Right atrium auricular region (tissue), 2 donors: ENCODE results near the gene PAIP2. TPM values are rescaled to one million over a fixed set of nuclear protein-coding genes. Genes with fewer than 3 reads are reported as not detected.

Source experiments
- DNase-seq: peaks from one replicate; pipeline ENCODE4 v3.0.0-alpha.2; 2019; ENCODE audit warnings: low spot score
- H3K27ac ChIP-seq, 2 donors: fragments of 200-600 bp; sonication (generic); 1 replicate in 1 of 2; 2 replicates in 1 of 2; pipeline ENCODE4 v1.5.1; 2016 to 2019
- H3K27me3 ChIP-seq, 2 donors: fragments of 200-600 bp; sonication (generic); one replicate each; pipeline versions ENCODE4 v1.5.1 to v1.6.0; 2017 to 2019
- H3K36me3 ChIP-seq: fragments of 200-600 bp; sonication (generic); one replicate; pipeline ENCODE4 v1.5.1; 2016
- H3K4me1 ChIP-seq, 2 donors: fragments of 200-600 bp; sonication (generic); one replicate each; pipeline versions ENCODE4 v1.5.1 to v1.6.0; 2017 to 2019
- H3K4me3 ChIP-seq, 2 donors: fragments of 200-600 bp; sonication (generic); 1 replicate in 1 of 2; 2 replicates in 1 of 2; pipeline ENCODE4 v1.5.1; 2017 to 2019; ENCODE audit warnings: mild to moderate bottlenecking in 1 of 2, moderate library complexity in 1 of 2
- H3K9me3 ChIP-seq, 2 donors: fragments of 200-600 bp; sonication (generic); one replicate each; pipeline ENCODE4 v1.5.1; 2019
- total RNA-seq, 2 donors: library from RNA; depleted of rRNA; stranded (reverse); fragments of >200 nt; gene quantifications; one replicate each; pipeline ENCODE4 v1.1.0, GENCODE V29; 2016
- TF ChIP-seq, protein P1 (sequence below), 2 donors: fragments of 200-600 bp; sonication (generic); IDR thresholded peaks; one replicate each; pipeline ENCODE4 v1.5.1; 2019; ENCODE audit warnings: antibody characterized with exemption in 2 of 2

PAIP2 gene
- total RNA-seq, 2 donors from 2014 or later: 97.6 to 156 TPM

DNA sequence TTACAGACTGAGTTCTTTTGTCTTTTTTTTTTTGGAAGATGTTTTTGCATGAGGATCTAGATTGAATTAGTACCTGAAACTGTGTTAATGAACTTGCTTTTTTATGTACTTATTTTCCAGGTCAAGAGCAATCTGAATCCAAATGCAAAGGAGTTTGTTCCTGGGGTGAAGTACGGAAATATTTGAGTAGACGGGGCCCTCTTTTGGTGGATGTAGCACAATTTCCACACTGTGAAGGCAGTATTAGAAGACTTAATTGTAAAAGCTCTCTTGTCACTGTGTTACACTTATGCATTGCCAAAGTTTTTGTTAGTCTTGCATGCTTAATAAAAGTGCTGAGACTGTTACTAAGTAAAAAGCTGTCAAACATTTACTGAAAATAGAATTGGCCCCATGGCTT, 27.0 kb downstream of the PAIP2 start:
- Histone ChIP-seq H3K27me3 (no peaks in the 10 kb centered on the region), H3K36me3 (peaks cover 60% of the 10 kb centered on the region), H3K27ac (no peak overlapping the region), H3K9me3 (no peaks in the 10 kb centered on the region), H3K4me1 (peaks cover 0 to 18% of the 10 kb centered on the region in 2 donors), H3K4me3 (no peak overlapping the region)
- DNase-seq: no peak
- TF ChIP-seq, protein P1, sequence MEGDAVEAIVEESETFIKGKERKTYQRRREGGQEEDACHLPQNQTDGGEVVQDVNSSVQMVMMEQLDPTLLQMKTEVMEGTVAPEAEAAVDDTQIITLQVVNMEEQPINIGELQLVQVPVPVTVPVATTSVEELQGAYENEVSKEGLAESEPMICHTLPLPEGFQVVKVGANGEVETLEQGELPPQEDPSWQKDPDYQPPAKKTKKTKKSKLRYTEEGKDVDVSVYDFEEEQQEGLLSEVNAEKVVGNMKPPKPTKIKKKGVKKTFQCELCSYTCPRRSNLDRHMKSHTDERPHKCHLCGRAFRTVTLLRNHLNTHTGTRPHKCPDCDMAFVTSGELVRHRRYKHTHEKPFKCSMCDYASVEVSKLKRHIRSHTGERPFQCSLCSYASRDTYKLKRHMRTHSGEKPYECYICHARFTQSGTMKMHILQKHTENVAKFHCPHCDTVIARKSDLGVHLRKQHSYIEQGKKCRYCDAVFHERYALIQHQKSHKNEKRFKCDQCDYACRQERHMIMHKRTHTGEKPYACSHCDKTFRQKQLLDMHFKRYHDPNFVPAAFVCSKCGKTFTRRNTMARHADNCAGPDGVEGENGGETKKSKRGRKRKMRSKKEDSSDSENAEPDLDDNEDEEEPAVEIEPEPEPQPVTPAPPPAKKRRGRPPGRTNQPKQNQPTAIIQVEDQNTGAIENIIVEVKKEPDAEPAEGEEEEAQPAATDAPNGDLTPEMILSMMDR (IDR thresholded peaks at IDR 0.05): no peak

DNA sequence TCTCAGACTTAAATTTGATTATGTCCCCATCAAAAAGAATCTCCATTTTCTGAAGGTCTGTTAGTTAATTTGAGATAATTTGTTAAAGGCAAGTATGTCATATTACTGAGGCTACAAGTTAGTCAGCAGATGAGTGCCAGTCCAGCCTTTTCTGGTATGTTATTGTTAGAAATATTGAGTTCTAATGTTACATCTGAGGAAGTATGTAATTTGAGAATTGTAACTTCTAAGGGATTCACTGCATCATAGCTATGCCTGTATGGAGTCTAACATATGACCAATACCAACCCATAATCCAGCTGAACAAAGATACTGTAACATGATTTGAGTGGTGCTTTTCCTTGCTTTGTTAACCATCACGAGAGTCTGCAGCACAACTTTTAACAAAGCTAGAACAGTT, 27.5 kb downstream of the PAIP2 start:
- H3K9me3 ChIP-seq: no peaks in the 10 kb centered on the region
- TF ChIP-seq, protein P1 (IDR thresholded peaks at IDR 0.05): no peak
- H3K4me3 ChIP-seq: no peak overlapping the region
- peaks cover 0 to 24% of the 10 kb centered on the region in 2 donors for H3K4me1 ChIP-seq
- DNase-seq: no peak
- H3K27ac ChIP-seq: no peak overlapping the region
- H3K36me3 ChIP-seq: peaks cover 54% of the 10 kb centered on the region
- no peaks in the 10 kb centered on the region for H3K27me3 ChIP-seq

DNA sequence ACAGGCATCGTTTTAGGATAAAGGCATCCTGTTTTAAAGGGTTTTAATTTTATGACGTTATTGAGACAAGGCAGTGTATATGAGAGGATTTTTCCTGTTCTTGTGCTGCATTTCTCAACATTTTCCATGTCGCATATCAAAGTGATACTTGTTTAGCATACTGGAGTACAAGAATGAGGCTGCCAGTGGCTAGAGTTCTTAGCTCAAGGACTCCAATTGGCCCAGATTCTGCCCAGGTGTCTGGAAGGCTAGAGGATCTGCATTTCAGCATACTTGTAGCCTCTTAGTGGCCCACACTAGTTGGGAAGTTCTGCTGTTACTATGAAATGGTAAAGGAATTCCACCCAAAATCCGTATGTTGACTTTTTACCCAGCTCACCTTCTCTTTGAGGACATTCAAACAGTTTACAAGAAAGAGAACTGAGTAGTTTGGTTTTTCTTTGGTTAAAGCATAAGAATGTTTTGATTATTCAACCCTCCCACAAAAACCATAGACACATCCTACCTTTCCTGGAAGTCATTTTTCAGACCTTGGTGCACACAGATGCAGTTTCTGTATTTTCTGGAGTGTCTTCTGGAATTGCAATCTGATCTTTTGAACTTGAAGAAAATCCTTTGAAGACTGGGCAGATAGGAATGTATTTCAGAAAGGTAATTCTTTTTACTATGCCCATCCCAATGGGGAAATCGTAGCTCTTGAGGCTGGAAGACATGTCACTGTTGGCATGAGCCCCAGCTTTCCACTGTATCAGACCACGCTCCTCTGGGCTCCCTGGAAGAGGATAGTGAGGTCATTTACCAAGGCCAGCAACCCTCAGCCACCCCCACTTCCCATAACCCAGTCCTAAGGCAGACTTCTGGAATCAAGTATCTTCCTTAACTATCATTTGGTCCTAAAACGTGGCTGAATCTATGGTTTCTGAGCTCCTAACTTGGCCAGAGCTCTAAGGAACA, 30.1 kb downstream of the PAIP2 start:
- H3K4me1 ChIP-seq: peaks cover 0 to 27% of the 10 kb centered on the region in 2 donors
- peak overlapping the region; percentile 4 to 91 for H3K27ac ChIP-seq
- H3K27me3 ChIP-seq: no peaks in the 10 kb centered on the region
- TF ChIP-seq, protein P1 (IDR thresholded peaks at IDR 0.05): no peak
- H3K9me3 ChIP-seq: no peaks in the 10 kb centered on the region
- DNase-seq: no peak
- no peak overlapping the region for H3K4me3 ChIP-seq
- H3K36me3 ChIP-seq: peaks cover 29% of the 10 kb centered on the region

DNA sequence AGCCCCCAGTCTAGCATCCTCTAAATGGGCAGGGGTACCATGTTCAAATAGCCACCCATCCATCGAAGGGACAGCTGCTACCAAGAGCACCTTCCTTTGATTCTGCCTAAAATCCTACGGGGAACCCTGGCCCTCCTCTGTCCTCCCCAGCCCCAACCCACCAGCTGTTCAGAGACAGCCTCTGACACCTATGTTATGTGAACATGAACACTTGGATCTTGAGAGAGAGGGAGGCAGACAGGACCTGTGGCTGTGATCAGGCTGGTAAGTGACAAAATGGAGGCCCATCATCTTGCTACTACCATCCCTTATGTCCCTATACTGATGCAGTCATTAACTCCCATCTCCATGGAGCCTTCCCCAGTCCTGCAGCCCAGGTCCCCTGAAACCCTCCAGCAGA, 33.3 kb downstream of the PAIP2 start:
- H3K27ac ChIP-seq: peak overlapping the region; percentile 74 to 91
- peaks cover 1% of the 10 kb centered on the region for H3K36me3 ChIP-seq
- TF ChIP-seq, protein P1 (IDR thresholded peaks at IDR 0.05): no peak
- no peak overlapping the region for H3K4me3 ChIP-seq
- no peaks in the 10 kb centered on the region for H3K9me3 ChIP-seq
- DNase-seq: no peak
- no peaks in the 10 kb centered on the region for H3K27me3 ChIP-seq
- H3K4me1 ChIP-seq: peaks cover 0 to 21% of the 10 kb centered on the region in 2 donors

DNA sequence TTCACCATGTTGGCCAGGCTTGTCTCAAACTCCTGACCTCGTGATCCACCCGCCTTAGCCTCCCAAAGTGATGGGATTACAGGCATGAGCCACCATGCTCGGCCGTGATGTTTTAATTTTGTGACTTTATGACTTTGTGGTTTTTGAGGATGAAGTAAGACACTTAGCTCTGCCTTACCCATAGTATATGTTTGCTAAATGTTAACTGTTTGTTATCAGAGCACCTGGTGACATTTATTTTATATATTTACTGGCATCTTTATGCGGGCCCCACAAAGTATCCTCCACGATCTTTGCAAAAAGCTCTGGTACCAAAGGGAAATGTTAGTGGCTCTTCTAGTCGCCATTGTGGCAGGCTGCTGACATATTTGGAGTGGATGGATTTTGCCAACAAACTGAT, 34.7 kb downstream of the PAIP2 start:
- Histone ChIP-seq H3K27me3 (no peaks in the 10 kb centered on the region), H3K36me3 (no peaks in the 10 kb centered on the region), H3K4me1 (peaks cover 0 to 21% of the 10 kb centered on the region in 2 donors), H3K9me3 (no peaks in the 10 kb centered on the region), H3K27ac (no peak overlapping the region), H3K4me3 (no peak overlapping the region)
- TF ChIP-seq, protein P1 (IDR thresholded peaks at IDR 0.05): no peak
- no peak for DNase-seq
